GM18508 (cell line): ENCODE measurements around the gene ICAM2.
"Not testable (repeated sequence)": the region's sequence is repeated elsewhere in the genome, so short reads cannot be mapped to it uniquely, and the experiment has no call there.

Experiments
- ATAC-seq: cut with Tn5 transposase; IDR thresholded peaks from one replicate; pipeline ENCODE4 v1.9.1; 2021; ENCODE audit warnings: moderate number of reproducible peaks; ENCODE audit not compliant: insufficient read depth, unreplicated experiment

The ICAM2 gene

DNA sequence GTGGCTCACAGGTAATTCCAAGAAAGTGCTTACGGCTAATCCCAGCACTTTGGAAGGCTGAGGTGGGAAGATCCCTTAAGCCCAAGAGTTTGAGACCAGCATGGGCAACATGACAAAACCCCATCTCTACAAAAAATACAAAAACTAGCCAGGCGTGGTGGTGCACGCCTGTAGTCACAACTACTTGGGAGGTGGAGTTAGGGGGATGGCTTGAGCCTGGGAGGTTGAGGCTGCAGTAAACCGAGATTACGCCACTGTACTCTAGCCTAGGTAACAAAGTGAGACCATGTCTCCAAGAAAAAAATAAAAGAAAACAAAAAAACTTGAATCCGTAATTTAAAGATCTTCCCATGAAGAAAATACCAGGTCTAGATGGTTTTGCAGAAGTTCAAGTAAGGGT, 5.0 kb downstream of the ICAM2 start:
- ATAC-seq, result no peak

DNA sequence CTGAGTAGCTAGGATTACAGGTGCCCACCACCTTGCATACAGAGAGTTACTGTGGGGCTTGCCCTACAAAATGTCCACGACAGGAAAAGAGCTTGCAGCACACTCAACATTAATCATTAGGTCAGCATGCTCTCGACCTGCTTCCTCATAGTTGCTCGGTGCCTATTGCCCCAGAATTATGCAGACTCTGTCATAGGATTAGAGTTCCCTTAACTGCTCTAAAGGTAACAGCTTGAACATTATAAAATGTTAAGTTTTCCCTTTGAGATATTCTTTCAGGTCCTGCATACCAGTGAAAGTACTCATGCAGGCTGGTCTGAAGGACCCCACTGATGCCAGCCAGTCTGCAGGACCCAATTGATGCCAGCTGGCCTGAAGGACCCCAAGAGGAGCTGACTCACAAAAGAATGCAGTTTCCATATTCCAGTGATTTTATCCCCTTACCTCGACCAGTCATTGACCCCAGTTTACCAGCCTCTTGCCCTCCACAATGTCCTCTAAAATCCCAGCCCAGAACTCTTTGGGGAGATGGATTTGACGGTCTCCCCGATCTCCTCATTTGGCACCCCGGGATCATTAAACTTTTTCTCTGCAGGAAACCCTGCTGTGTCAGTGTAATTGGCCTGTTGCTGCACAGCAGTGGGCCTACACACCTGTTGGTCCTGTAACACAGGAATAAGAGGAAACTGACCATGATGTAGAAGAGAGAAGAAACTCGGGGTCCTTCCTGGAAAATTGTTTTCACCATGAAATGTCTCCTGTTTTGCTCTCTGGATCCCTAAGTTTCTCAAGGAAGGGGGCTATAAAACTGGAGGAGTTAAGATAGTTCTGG, 10.6 kb downstream of the ICAM2 start:
- no peak for ATAC-seq

DNA sequence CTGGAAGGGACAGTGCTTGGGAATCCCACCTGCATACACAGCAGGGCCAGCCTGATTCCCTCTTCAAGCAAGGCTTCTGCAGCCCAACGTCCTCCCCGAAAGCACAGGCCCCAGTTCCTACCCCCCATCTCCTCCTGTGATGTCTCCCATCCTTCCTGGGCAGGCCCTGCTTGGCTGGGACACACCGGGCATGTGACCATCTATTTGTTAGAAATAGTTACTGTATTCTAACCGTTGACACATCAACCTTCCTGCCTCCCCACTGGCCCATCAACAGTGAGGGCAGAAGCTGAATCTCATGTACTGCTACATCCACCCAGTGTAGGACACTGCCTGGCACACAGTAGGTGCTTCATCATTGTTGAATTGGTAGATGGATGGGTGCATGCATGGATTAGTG, 11.6 kb downstream of the ICAM2 start:
- ATAC-seq, result no peak

DNA sequence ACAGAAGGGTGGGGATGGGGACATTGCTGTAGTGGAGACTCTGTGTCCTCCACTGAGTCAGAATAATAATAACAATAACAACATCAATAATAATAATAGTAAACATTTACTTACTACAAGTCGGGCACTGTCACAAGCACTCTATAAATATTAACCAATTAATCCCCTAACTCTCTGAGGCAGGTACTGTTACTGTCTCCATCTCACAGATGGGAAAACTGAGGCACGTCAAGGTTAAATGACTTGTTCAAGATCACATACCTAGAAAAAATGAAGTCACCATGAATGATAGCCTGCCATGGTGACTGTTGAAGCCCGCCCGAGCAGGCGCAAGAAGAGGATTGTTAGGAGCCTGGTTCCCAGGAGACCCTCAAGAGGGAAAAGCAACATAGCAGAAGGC, 12.1 kb downstream of the ICAM2 start:
- no peak for ATAC-seq

DNA sequence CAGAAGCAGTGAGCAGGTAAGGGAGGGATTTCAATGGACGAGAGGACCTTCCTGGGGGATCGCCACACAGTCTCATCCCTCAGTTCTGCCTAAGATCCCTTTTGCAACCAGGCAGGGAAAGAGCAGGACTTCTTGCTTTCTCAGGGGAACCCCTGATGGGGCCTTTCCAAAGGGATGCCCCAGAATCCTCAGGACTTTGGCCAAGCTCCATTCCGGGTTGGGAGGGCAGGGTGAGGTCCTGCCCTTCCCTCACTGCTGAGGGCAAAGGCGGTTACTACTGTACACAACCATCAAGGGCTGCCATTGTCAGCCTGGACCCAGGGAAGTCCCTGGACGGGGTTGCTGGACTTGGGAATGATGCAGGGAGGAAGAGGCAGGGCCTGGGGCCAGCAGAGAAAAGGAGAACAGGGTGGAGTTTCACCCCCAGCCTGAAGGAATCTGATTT, 12.6 kb downstream of the ICAM2 start:
- ATAC-seq, result no peak

DNA sequence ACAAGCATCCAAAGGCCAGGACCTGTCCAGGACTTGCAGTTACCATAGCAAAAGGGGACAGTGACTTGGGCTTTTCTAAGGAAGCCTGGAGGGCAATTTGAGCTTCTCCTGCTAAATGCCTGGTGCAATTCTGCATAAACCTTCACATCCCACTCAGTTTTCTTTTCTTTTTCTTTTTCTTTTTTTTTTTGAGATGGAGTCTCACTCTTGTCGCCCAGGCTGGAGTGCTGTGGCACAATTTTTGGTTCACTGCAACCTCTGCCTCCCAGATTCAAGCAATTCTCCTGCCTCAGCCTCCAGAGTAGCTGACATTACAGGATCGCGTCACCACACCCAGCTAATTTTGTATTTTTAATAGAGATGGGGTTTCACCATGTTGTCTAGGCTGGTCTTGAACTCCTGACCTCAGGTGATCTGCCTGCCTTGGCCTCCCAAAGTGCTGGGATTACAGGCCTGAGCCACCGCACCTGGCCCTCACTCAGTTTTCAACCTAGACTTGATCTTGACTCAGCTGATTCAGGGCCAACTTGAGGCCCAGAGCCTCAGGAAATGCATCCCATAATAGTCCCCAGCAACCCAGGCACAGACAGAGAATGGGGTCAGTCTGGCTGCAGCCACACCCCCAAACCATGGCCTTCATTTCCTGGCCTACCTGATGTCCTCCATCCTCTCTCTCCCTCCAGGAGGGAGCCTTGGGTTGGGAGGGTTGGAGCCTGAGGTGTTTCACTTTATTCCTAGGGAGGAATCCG, 13.2 kb downstream of the ICAM2 start:
- not testable (repeated sequence) for ATAC-seq

DNA sequence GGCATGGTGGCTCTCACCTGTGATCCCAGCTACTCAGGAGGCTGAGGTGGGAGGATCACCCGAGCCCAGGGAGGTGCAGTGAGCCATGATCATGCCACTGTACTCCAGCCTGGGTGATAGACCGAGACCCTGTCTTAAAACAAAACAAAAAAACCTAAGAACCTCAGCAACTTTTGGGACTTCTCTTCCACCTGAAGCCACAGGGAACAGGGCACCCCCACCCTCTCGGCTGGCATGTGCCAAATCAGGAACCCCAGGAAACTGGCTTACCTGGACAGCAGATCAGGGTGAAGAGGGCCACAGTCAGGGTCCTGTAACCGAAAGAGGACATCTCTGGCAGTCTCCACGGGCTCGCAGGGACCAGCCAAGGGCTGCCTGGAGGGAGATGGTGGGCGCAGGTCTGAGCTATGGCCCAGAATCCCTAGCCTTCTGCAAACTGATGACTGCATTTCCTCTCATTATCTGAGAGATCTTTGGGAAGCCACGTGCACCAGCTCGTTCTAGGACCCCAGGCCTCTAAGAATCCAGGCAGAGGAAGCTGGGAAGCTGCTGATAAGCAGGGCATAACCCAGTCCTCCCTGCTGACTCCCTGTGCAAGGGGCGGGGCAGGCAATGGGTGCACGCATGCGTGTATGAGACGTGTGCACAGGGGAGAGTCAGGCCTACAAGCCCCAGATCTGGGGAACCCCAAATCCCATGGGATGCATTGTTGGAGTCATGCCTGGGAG, 13.9 kb downstream of the ICAM2 start:
- no peak for ATAC-seq

DNA sequence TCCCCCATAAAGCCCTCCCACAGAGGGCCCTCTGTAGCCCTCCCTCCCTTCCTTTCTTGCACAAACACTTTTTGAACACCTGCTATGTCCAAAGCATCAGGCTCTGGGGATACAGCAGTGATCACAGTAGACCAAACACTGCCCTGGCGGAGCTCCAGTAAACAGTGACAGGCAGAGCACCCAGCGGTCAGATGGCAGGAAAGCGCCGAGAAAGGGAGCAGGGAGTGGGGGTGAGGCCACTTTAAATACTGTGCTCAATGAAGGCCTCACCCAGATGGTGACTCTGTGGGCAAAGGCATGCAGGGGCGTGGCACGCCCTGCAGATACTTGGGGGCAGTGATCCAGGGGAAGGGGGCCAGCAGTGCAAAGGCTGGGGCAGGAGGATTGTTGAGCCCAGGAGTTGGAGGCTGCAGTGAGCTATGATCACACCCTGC, 14.7 kb downstream of the ICAM2 start:
- no peak for ATAC-seq

DNA sequence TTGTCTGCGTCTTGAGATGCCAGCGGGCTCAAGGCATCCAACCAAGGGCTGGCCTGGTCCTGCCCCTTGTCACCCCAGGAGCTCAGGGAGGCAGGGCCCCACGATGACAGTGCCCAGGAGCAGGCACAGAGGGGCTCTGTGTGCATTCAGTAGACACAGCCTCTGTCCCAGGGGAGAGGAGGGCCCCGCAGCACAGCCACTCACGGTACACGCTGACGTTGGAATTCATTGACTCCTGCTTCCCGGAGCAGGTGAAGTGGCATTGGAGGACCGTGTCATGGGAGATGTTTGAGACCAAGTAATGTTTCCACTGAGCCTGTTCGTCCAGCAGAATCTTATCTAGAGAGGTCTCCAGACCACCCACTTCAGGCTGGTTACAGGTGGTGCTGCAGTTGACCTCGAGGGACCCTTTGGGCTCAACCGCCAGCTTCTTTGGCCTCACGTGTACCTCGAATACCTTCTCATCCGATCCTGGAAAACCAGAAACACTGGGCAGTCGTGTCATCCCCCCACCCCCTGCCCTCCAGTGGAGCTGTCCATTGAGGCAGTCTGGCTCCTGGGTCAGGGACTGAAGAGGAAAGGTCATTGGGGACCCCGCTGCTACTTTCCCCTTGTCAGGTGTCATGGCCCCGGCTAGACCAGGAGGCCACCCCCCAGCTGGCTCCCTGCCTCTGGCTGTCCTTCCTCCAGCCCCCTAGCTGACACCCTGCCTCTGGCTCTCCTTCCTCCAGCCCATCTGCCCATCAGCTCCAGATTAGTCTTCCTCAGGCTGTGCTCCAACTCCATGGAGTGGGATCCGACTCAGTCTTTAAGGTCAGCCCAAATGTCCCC, 15.3 kb downstream of the ICAM2 start:
- no peak for ATAC-seq

DNA sequence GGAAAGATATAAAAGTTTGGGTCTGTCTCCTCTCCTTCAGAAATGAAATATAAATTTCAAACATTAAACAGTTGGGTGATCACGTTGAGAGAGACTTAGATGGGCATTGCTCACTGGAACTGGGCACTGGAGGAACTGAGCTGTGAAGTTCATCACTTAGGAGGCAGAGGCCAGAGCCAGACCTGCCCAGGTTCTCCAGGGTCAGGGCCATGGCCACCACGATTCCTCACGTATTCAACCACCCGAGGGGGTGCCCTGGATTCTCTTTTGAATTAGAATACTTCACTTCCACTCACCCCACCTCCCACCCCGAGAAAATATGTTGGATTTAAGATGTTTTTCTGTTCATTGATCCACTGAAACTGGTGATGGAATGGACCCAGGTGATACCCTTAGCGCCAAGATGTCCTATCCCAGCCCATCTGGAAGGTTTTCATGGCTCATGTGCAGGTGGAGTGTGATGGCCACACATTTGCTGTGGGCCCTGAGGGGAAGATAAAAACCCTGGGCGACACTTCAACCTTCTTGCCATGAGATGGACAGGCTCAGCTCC, 16.1 kb downstream of the ICAM2 start:
- no peak for ATAC-seq

DNA sequence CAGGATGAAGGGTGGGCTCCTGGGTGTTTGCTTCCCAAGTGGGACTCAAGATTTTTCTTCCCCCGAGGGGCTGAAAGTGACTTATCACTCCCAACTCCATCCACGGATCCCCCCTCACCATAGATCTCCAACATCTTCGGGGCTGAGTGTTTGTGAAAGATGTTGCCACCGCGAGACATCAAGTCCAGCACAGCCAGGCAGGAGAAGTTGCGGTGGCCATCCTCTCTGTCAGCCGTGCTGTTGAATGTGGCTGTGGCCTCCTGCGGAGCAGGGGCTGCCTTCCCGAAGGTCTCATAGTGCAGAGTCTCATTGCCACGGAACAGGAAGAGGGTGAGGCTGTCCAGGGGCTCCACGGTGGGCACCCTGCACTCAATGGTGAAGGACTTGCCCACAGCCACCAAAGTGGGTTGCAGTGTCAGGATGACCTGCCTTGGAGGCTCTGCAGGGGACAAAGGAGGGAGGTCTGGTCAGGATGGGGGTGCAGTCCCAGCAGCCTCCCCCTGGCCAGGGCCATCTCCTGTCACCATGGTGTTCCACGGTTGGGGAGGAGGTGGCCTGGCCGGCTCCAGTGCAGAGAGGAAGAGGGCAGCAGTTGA, 16.8 kb downstream of the ICAM2 start:
- no peak for ATAC-seq

DNA sequence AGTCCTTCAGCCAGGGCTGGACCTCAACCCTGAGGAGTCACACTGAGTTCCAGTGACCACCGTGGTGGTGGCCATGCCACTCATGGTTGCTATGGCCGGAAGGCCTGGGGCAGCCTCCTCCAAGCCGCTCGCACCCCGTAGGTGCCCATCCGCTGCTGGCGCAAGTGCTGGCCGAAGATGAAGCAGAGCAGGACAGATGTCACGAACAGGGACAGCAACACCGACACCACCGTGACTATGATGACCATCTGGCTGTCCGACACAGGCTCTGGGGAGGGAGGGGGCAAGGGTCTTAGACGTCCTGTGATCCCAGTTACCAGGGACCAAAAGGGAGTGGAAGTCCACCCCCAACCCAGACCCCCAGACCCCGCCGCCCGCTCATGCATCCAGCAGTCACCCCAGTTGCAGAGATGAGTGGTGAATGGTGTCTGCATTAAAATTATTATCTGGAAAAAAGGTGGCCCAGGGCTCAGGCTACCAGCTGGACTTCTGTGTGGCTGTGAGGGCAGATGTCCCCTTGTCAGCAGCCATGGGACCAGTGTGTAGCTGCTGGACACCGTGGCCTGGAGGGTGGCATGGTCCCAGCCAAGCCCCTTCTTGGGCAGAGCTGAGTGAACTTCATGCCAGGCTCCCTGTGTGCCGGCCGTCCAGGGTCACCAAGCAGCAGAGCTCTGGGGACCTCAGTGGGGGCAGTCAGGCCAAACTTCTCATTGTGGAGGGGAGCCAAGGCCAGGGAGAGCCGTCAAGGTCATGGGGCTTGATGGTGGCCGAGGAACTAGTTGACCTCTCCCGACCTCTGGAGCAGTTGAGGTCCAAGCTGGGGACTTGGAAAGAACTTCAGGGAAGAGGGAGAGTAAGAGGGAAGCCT, 17.5 kb downstream of the ICAM2 start:
- ATAC-seq, result no peak

DNA sequence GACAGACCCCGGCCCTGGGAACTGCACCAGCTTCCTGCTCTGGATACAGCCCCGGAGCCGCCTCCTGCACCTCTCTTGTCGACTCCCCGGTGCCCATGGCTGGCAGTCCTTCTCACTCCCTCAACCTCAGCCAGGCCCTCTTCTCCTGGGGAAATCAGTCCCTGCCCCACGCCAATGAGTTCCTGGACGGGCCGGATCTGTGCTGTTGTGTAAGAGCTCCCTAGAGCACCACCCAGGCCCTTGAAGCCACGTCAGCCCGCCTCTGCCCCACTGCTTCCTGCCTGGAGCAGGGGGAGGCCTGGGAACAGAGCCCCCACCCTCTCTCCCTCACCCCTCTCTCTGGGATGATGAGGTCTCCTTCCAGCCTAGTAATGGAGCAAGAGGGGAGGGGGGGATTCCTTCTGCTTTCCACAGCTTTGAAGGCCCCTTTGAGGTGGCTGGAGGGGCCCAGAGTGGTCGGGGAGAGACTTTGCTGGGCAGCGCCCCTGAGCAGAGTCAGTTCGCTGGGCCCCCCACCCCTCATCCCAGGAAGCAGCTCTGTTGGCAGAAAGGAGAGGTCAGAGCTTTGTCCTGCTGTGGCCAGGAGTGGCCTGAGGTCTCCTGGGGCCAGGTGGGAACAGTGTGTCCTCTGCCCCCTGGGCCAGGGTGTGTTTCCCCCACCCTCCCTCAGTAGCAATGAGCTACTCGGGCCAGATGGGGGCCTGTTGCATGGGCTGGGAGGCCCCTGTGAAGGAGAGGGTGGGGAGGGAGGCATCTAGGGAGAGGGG, 18.5 kb downstream of the ICAM2 start:
- no peak for ATAC-seq

DNA sequence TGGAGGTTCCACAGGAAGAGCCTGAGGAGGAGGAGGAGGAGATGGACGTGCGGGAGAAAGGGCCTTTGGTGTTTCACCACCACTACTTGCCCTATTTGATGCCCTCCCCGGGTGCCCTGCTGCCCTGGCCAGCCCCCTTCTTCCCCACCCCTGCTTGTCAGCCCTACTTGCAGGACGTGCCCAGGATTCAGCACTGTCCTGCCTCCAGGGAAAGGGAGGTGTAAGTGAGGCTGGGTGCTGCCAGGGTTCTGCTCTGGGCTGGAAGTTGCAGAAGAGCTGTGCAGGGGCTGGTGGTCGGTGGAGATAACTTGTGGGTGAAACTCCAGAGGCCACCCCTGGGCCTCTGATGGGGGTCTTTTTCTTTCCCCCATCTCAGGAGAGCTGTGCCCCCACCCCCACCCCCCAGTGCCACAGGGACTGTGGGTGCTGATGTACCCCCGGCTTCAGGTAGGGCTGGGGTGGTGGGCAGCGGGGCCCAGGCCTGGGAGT, 19.3 kb downstream of the ICAM2 start:
- no peak for ATAC-seq

DNA sequence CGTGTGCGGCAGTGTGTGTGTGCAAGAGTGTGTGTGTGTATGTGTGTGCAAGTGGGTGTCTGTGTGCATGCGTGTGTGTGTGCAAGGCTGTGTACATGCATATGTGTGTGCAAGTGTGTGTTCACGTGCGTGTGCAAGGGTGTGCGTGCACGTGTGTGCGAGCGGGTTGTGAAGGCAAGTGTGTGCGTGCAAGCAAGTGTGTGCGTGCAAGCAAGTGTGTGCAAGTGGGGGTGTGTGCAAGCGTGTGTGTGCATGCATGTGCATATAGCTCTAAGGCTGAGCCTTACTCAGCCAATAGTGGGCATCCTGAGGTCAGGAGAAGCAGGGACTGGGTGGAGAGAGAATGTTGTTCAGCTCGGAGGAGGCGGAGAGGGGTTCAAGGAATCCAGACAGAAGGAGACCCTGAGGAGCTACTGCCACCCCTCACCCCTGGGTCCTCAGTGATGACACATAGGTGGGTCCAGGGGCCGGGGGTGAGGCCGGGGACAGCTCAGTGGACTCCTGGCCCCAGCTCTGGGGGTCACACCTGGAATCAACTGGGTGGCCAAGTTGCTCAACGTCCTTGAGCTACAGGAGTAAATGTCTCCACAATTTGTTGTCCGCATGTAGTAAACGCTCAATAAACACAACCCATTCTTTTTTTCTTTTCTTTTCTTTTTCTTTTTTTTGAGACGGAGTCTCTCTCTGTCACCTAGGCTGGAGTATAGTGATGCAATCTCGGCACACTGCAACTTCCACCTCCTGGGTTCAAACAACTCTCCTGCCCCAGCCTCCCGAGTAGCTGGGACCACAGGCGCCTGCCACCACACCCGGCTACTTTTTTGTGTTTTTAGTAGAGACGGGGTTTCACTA, 20.5 kb downstream of the ICAM2 start:
- no peak for ATAC-seq

DNA sequence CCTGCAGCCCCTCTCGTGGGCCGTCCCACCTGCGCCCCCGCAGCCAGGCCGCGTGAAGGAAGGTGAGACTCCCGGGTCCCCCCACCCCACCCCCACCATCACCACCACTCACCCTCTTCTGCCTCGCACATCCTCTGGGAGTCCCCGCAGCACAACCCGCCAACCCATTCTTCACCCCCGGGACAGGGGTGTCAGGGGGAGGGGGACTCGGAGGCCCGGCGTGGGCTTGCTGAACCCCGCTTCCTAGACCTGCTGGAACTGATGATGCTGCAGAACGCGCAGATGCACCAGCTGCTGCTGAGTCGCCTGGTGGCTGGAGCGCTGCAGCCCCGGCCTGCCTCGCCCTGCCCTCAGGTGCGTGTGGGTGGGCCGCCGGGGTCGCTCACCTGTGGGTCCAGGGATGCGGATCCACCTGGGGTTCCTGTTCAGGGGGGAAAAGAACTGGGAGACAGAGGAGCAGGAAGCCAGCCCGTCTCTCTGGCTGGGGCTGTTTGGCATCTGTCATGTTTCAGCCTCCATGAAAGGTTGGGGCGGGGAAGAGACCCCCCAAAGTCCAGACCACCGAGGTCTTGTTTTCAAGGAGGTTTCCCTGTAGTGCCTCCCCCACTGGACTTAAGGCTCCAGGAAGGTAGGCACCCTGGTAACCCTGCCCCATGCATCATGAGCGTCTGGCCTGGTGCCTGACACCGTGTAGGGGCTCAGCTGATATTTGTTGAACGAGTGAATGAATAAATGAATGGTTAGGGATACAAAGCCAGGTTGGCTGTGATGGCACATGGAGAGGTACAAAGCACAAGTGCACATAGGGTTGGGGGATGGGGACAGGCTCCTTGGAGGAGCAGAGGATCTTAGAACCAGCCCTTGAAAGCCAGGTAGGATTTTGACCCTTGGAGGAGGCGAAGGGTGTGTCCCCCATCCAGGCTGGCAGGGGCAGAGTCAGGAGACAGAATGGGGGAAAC, 21.4 kb downstream of the ICAM2 start:
- no peak for ATAC-seq
